GM21723 (cell line): ENCODE data around the gene MSMB.
A peak's percentile ranks its signal among the peaks of the same experiment; 100 is the strongest.

Experiments
- ATAC-seq: cut with Tn5 transposase; IDR thresholded peaks from one replicate; pipeline ENCODE4 v1.9.1; 2021; ENCODE audit warnings: mild to moderate bottlenecking, moderate library complexity; ENCODE audit not compliant: unreplicated experiment

Gene MSMB

DNA sequence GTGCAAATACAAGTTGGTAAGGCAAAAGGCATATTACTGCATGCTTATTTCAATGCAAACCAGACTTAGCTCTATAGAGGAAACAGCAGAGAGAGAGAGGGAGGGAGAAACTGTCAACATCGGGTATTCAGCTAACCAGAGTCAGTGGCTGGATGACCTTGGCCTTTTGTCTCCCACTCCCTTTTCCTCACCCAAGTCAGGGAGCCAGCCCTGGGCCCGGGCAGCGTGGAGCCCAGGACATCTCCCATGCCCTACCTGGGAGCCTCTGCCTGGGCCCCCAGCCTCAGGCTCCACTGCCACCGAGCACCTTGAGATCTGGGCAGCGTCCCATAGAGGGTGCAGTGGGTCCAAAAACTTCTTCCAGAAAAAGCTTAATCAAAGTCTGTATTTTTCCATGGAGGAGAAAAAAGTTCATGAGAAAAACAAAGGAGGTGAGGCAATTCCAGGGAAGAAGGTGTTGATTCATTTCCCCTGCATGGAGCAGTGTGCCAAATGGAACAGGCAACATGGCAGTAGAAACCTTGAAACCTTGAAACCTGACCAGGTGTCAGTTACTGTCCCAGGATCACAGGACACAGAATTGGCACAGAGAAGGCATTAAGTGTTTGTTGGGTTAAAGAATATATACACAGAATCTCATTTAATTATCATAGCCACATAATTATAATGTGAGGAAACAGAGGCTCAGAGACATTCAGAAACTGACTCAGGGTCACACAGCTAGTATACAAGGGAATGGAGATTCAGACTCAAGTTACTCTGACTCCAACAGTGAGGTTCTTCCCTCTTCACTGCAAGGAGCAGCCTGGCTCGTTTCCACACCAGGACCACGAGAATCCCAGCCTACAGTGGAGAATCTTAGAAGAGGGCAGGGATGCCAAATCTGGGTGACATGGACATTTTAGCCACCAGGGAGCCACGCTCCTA is 9.9 kb downstream of the MSMB start:
- no peak for ATAC-seq

DNA sequence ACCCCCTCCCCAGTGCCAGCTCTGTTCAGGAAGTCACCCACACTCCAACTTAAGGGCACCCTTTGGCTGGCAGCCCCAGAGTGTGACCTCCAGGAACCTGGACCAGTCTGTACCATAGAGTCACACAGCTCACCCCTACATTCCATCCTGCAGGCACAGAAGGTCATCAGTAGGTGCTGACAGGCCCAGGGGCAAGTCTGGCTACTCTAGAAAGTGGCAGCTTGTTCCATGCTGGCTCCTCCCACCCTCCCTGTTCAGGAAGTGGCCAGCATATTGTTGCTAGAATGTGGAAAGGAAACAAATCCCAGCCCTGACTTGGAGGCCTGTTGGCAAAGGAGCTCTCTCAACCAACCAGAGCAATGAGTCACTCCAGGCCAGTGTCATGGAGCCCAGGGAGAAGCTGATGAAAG is 12.5 kb downstream of the MSMB start:
- ATAC-seq, result no peak

DNA sequence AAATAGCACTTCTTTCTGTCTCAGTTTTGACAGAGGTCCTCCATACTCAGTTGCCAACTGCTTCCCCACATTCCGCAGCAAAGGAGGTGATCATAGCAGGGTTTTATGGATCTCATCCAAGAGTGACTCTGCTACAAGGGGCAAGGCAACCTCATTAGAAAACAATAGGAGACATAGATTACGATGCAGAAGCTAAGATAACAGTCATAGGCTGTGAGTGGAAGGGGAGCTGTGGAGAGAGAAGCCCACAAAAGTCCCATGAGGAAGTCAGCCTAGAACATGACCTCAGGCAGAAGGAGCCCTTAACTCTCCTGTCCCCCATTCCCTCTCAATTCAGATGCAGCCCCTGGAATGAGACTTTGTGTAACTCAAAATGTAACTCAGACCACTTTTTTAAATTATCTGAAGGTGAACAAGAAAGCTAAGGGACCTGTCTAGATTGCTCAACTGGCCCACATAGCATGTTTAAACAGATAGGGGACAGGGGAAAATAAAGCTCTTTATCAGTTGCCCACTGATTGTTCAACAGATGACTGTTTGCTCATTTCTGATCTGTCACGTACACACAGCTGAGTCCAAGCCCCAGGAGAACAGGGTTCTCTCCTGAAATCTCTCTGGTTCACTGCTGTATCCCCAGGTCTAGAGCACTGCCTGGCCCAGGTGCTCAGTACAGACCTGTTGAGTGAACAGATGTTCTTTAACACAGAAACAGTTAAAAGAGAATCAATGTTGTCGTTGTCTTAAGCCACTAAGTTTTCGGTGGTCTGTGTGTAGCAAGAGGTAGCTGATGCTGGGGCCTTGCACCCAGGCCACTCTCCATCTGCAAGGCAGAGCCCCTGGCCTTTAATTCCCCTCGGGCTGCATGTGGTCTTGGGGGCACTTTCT is 14.2 kb downstream of the MSMB start:
- ATAC-seq, result no peak

DNA sequence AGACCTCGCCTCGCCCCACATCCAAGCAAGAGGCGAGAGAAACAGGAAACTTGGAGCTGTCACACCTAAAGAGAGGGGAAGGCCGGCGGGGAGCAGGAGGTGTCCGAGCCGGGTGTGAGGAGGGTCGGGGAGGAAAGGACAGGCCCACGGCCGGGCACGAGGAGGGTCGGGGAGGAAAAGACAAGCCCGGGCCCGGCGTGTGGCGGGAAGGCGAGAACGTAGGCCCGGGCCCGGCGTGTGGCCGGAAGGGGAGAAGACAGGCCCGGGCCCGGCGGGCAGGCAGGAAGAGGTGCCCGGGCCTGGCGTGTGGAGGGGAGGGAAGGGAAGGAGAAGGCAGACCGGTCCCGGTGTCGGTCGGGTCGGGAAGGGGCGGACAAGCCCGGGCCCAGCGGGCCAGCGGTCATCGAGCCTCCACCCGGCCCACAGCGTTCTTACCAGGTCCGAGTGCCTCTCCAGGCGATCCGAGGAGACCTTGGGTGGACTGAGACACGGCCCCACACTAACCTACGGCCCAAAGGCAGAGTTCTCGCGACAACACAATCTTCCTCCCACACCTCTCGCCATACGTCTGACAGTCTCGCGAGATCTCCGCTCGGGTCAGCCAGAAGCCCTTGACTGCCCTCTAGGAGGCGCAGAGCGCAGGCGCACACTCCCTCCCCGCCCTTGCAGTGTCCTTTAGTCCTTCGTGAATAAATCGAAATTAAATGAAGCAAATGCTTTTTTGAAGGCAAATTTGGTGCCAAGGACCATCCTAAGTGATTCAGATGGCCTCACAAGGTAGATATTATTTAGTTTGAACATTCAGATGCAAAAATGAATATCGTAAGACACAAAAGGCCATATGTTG is 15.8 kb downstream of the MSMB start, which contains the start of gene NCOA4:
Gene NCOA4 (minus strand): TSS at position 533 of the 847 bp plus-strand sequence. CDS start 13,943 bp downstream, outside the sequence.
- peak; percentile 97 for ATAC-seq

DNA sequence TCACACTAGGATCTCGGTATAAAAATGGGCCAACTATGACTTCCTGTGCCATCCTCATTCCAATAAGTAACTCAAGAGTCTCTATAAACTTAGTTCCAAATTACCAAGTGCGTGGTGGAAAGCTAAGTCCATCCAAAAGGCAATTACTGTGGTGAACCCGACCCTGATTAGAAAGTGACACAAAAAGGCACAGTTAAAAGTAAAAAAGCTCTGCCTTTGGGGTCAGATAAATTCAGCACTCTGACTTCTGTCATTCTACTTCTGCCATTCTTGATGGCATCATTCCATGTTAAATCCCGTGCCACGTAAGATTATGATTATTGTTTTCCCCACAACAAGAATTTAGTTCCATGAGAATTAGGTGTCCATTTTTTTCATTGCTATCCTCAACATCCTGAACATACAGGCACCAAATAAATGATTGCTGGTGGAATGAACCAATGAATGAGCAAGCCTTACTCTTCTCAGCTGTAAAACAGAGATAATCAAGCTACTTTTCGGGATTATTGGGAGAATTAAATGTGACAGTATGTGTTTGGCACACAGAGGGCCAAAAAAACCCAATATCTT is 16.5 kb downstream of the MSMB start:
- no peak for ATAC-seq

DNA sequence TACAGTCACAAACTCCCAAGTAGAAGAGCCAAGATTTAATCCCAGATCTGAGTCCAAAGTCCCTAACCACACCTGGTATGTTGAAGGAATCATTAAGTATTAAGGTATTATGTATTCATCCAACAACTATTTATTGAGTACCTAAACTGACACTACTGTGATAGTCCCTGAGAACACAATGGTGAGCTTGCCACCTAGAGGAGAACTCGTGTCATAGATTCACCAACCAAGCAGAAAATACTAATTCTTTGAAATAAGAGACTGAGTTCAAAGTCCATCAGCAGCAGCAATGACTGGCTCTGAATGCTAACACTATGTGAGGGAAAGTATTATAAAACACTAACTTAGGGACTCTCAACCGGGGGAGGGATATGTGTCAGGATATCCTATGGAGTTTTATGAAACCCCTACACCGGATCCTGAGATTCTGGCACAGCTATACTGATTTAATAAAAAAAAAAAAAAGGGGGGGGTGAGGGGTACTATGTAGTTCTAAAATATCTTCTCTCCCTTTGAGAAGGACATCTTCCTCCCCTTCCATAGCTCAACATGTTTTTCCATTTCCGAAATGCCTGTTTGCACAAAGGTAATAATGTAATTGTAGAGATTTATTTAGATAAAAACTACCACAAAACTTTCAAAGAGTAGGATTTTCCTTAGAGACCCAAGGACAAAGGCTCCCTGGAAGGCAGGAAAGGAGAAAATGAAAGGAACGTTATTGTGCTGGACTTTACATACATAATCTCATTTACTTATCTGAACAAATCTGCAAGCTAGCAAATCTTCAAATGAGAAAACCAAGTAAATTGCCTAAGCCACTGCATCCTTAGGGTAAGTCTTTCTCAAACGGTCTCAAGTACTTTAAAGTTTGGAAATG is 17.2 kb downstream of the MSMB start:
- ATAC-seq, result peak; percentile 39

DNA sequence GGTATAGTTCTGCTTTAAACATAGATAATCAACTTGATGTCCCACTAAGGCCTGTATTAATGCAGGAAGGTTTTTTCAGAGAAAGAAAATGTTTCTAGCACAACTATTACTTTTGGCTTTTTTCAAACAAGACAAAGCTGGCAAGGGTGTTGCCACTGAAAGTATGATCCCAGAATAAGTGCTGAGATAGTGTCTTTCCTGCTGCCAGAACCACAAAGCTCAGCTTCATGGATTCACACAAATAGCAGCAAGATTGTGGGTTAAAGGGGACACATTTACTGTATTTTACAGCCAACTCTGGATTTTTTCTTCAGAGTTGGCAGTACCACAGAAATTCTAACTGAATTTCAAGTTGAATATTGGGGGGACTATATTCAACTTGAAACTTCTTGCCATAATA is 20.0 kb downstream of the MSMB start:
- ATAC-seq, result no peak

DNA sequence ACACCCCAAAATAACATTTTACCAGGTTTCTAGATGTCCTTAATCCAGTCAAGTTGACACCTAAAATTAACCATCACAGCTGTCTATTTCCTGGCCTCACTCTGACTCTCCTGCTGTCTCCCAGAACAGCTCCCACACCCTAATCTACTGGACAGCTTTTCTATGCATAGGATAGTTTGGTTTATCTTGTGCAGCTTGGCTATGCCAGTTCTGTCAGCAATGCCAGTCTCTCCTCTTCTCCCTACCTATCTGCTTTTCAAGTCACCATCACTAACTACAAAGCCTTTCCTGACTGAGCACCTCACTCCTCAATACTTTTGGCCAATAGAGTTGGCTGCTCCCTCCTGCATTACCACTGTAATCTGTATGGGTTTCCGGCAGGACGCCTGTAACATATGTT is 20.7 kb downstream of the MSMB start:
- no peak for ATAC-seq

DNA sequence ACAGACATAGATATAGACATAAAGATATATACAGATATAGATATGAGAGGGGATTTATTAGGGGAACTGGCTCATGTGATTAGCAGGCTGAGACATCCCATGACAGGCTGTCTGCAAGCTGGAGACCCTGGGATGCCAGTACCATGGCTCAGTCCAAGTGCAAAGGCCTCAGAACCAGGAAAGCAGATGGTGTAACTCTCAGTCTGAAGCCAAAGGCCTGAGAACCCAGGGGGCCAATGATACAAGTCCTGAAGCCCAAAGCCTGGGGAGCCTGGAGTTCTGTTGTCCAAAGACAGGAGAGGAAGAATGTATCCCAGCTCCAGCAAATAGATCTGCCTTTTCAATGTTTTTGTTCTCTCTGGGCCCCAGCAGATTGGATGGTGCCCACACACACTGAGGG is 21.1 kb downstream of the MSMB start:
- ATAC-seq, result no peak

DNA sequence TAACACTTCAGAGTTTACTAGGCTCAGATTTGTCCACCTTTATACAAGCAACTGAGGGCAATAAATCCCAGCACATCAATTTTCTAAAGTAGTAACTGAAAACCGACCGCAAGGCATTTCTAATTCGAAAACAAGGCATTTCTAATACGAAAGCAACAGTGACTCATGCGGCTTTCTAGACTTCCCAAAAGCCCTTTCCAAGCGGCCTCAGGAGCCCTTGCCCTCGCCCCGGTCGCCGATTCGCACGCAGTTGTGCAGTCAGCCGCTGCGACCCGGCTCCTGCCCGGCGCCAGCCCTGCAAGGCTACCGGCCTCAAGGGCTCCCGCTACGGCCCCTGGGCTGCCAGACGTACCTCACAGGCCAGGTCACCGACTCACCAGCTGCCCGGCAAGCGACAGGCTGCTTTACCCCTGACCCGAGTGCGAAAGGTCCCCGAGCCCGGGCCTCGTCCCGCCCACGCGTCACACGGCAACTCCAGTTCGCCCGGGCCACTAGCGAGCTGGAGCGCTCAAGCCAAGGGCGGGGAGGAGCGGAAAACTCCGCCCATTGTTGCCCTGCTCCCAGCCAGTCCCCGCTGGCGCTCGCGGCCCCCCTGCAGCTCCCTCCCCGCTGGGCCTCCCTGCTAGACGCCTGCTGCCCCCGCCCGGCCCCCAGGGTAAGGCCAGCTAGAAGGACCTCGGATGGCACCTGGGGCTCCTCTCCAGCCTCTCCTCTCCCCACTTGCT is 22.9 kb downstream of the MSMB start:
- ATAC-seq, result peak; percentile 94

DNA sequence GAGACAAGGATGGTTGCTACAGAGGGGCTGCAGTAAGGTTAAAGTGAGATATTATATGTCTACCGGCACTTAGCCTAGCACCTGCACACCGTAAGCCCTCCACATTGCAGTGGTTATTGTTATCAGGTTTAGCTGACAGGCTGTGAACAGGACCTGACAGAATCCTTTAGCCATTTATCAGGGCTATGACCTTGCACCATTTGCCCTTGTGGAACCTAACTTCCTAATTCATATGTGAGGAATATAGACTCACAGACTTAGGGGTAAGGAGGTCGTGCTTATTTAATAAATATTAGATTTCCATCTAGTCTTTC is 25.8 kb downstream of the MSMB start:
- ATAC-seq, result no peak

DNA sequence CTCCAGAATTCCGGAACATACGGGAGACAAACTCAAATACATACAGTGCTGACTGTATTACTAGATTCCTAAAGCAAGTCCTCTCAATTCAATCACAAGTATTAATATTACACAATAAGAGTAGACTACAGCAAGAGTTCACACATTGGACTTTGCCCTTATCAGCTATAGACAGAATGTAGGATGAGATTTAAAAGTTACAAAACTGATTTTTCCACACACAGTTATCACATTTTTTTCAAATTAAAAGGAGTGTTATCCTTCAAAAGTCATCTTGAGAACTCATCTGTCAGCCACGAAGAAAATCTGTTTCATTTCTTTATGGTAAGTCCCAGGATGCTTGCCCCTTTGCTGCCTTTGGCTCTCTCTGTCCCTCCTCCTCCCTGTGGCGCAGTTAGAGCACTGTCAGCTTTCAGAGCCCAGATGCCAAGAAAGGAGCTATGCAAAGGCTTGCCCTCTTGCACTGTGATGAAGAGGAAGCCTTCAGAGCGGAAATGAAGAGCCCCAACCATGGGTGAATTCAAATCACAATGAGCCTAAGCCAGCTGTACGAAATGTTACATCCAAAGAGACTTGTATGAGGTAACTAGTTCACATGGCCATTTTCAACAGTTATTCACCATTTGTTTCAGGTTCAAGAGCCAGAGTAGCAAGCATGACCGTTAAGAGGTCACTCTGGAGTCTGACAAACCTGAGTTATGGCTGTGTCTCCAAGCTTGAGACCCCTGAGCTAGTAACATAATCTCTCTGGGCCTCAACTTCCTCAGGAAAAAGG is 26.3 kb downstream of the MSMB start:
- no peak for ATAC-seq

DNA sequence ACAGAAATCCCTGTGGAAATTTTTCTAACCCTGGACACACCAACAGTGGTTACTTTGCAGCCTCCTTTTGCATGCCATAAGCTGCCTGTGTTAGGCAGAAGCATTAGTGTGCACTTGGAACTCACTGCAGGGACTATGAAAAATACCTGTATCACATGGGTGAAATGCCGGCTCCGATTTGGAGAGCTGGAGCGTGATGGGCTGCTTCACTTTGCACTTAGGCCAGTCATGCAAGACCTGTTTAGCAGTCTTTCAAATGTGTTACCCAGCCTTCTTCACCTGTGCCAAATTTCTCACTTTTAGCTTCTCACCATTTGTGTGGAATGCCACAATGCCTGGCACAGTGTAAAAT is 26.9 kb downstream of the MSMB start:
- no peak for ATAC-seq

DNA sequence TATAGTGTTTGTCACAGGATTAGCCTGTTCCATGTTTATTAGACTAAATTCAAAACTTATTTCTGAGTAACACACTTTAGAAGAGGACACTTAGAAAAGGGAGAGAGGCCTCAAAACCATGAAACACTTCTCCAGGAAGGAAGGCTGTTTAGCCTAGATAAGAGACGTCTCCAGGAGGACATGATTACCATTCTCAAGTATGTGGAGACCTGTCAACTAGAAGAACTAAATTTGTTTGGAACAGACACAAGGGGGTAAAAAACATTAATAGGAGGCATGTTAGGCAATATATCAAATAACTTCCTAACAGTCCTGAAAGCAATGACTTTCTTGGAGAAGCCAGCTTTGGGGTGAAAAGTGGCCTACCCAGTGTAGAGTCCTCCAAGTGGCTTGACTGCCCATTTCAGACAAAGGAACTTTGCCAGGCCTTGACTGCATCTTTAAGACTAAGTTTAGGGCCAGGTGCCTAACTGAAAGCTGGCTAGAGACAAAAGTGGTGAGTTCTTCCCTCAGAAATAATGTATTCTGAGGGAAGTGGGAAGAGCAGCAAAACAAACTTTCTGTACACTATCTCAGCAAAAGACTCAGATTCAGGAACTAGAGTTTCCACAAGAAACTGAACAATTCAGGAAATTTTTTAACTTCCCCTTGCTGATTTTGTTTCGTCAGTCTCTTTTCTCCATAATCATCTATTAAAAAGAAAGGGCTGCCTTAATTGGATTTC is 27.5 kb downstream of the MSMB start:
- no peak for ATAC-seq

DNA sequence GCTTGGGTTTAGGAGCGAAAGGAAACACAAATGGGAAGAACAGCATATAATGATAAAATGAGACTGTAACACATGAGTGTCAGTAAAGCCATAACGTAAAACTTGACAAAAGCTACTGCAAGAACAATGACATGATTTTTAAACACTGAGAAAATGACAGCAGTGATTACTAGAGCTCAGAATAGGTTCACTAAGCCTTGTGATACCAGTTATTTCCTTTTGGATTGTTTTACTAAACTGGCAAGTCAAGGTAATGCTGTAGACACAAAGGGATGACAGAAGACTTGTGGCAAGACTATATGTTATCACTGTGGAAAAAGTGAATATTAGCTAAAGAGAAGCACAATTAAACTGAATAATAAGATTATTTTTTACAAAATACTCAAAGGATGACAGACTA is 28.3 kb downstream of the MSMB start:
- ATAC-seq, result no peak

DNA sequence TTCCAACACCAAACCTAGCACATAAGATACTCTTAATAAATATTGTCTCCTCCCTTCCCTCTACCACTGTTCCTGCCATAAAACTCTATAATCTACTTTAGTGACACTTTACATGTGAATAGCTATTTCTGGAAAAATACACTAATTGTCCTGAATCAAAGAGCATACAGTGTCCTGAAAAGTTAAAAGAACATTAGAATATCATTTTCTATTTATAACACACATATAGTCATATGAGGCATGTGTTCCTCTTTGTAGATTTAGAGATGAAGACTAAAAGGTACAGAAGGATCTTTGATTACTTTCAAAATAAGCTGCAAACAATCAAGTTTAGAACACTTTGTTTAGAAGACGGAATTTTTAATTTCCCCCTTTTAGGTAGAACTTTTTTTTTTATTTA is 29.3 kb downstream of the MSMB start:
- no peak for ATAC-seq

DNA sequence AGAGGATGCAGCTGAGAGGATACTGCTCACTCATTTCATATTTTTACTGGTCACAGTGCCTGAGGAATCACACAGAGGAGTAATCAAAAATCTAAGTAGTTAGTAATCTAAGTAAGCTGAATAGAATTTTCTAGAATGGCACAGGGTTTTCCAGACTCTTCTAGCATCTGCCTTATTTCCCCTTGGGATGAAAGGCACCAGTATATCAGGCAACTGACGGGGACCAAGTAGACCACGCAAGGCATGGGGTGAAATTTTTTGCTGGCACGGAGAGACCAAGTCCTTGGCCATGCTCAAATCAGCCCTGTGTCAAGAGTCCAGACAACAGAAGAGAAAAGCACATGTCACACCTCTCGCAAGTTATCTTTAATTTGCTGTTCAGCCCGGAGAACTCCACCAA is 29.9 kb downstream of the MSMB start:
- ATAC-seq, result no peak
